HCT116 (cell line): ENCODE results near the gene CDH4.

Source experiments
- POLR2A ChIP-seq: IDR thresholded peaks from 2 replicates; pipeline ENCODE4 v1.7.0; 2011; ENCODE audit warnings: borderline replicate concordance; ENCODE audit not compliant: insufficient read depth, insufficient read length; ENCODE audit errors: extremely low read depth
- POLR2AphosphoS5 ChIP-seq: IDR thresholded peaks from 2 replicates; pipeline ENCODE4 v1.6.1; 2011; ENCODE audit warnings: mild to moderate bottlenecking, low read depth, low read length, moderate library complexity
- ZNF274 ChIP-seq: fragments of 200-500 bp; sonication (Bioruptor generic); IDR thresholded peaks from 2 replicates; pipeline ENCODE4 v1.6.1; 2014; ENCODE audit warnings: mild to moderate bottlenecking, low read depth, low read length, inconsistent platforms
- TF ChIP-seq, protein P1 (sequence below), 3 experiments: fragments of 200-600 bp in 1 of 3; sonication (generic) in 1 of 3; IDR thresholded peaks in 2 of 3; conservative IDR thresholded peaks in 1 of 3; 2 replicates each; pipeline ENCODE4 v1.5.1; 2012 to 2017; ENCODE audit warnings: low read depth in 2 of 3, low read length in 2 of 3, antibody characterized with exemption in 1 of 3, borderline replicate concordance in 1 of 3, control low read depth in 1 of 3, mild to moderate bottlenecking in 1 of 3, mixed read lengths in 1 of 3, mixed run types in 1 of 3, moderate library complexity in 1 of 3; ENCODE audit not compliant: insufficient read depth in 1 of 3
- TF ChIP-seq, protein P2 (sequence below): IDR thresholded peaks from 2 replicates; pipeline ENCODE4 v1.6.1; 2012; ENCODE audit warnings: low read depth

DNA sequence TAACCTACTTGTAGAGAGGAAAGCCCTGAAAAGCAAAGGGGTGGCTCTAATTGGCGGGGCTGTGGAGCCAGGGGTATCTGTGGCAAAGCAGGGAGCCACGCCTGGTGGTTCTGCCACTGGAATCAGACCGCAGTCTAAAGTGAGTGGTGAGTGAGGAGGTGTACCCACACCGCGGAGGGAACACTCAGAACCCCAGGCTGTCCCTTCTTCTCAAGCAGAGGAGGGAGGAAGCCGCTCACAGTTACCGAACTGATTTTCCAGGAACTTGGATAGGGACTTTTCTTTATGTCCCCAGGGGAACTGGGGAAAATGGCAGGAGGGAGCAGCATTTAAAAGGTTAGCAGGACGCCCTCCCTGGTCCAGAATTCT, 526.4 kb downstream of the CDH4 start:
- TF ChIP-seq, protein P1, sequence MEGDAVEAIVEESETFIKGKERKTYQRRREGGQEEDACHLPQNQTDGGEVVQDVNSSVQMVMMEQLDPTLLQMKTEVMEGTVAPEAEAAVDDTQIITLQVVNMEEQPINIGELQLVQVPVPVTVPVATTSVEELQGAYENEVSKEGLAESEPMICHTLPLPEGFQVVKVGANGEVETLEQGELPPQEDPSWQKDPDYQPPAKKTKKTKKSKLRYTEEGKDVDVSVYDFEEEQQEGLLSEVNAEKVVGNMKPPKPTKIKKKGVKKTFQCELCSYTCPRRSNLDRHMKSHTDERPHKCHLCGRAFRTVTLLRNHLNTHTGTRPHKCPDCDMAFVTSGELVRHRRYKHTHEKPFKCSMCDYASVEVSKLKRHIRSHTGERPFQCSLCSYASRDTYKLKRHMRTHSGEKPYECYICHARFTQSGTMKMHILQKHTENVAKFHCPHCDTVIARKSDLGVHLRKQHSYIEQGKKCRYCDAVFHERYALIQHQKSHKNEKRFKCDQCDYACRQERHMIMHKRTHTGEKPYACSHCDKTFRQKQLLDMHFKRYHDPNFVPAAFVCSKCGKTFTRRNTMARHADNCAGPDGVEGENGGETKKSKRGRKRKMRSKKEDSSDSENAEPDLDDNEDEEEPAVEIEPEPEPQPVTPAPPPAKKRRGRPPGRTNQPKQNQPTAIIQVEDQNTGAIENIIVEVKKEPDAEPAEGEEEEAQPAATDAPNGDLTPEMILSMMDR (IDR thresholded peaks at IDR 0.05 in 2 of 3, conservative IDR thresholded peaks at IDR 0.05 in 1 of 3; ENCODE audit: borderline replicate concordance in 1 of 3, insufficient read depth in 1 of 3, low read depth in 2 of 3, low read length in 2 of 3) = no peak
- TF ChIP-seq POLR2A = no peak
- TF ChIP-seq, protein P2, sequence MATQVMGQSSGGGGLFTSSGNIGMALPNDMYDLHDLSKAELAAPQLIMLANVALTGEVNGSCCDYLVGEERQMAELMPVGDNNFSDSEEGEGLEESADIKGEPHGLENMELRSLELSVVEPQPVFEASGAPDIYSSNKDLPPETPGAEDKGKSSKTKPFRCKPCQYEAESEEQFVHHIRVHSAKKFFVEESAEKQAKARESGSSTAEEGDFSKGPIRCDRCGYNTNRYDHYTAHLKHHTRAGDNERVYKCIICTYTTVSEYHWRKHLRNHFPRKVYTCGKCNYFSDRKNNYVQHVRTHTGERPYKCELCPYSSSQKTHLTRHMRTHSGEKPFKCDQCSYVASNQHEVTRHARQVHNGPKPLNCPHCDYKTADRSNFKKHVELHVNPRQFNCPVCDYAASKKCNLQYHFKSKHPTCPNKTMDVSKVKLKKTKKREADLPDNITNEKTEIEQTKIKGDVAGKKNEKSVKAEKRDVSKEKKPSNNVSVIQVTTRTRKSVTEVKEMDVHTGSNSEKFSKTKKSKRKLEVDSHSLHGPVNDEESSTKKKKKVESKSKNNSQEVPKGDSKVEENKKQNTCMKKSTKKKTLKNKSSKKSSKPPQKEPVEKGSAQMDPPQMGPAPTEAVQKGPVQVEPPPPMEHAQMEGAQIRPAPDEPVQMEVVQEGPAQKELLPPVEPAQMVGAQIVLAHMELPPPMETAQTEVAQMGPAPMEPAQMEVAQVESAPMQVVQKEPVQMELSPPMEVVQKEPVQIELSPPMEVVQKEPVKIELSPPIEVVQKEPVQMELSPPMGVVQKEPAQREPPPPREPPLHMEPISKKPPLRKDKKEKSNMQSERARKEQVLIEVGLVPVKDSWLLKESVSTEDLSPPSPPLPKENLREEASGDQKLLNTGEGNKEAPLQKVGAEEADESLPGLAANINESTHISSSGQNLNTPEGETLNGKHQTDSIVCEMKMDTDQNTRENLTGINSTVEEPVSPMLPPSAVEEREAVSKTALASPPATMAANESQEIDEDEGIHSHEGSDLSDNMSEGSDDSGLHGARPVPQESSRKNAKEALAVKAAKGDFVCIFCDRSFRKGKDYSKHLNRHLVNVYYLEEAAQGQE = no peak
- TF ChIP-seq POLR2AphosphoS5 = no peak
- TF ChIP-seq ZNF274 = no peak
